Measurements from ENCODE around the gene ZNF813.

DNA sequence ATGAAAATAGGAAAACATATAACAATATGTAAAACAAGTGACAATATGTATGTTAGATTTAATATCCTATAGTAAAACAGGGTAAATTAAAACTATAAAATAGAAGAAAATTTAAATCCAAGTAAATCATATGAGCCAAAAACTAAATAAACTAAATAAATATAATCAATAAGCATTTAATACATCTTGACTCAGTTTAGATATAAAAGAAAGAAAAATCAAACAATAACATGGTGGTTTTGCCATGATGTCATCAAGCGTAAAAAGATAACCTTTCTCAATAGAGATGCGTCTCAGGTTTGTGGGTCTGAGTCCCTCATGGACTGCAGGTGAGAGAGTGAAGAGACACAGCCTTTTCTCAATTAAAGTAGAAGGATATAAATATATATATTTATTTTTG, 43.8 kb downstream of the ZNF813 start:
- TF ChIP-seq, protein P1, sequence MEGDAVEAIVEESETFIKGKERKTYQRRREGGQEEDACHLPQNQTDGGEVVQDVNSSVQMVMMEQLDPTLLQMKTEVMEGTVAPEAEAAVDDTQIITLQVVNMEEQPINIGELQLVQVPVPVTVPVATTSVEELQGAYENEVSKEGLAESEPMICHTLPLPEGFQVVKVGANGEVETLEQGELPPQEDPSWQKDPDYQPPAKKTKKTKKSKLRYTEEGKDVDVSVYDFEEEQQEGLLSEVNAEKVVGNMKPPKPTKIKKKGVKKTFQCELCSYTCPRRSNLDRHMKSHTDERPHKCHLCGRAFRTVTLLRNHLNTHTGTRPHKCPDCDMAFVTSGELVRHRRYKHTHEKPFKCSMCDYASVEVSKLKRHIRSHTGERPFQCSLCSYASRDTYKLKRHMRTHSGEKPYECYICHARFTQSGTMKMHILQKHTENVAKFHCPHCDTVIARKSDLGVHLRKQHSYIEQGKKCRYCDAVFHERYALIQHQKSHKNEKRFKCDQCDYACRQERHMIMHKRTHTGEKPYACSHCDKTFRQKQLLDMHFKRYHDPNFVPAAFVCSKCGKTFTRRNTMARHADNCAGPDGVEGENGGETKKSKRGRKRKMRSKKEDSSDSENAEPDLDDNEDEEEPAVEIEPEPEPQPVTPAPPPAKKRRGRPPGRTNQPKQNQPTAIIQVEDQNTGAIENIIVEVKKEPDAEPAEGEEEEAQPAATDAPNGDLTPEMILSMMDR (IDR thresholded peaks at IDR 0.05), result no peak
- TF ChIP-seq POLR2AphosphoS5 (IDR thresholded peaks at IDR 0.05) (no peak), EP300 (IDR thresholded peaks at IDR 0.05; ENCODE audit: low read depth) (no peak)
